IPS DF 4.7 (cell line): ENCODE results near the gene ST6GALNAC2.
"Not testable (repeated sequence)": the region's sequence is repeated elsewhere in the genome, so short reads cannot be mapped to it uniquely, and the experiment has no call there.

ENCODE experiments used
- DNase-seq: peaks from one replicate; pipeline ENCODE4 v3.0.0-alpha.2; 2013; ENCODE audit warnings: low spot score; ENCODE audit errors: extremely low read depth

ST6GALNAC2 gene

DNA sequence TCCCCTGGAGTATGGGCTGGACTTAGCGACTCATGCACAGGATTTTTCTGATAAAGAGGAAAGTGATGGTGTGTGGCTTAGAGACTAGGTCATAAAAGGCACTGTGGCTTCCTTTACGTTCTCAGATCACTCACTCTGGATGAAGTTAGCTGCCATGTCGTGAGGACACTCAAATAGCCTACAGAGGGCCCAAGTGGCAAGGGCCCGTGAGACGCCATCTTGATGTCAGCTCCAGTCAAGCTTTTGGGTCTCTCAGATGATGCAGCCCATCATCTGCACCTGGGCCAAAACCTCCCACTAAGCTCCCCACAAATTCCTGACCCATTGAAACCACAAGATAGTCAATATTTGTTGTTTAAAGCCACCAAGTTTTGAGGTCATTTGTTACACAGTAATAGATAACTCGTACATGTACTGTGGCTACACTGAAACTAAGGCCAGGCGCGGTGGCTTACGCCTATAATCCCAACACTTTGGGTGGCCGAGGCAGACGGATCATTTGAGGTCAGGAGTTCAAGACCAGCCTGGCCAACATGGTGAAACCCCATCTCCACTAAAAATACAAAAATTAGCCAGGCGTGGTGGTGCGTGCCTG, 14.7 kb downstream of the ST6GALNAC2 start:
- DNase-seq = no peak

DNA sequence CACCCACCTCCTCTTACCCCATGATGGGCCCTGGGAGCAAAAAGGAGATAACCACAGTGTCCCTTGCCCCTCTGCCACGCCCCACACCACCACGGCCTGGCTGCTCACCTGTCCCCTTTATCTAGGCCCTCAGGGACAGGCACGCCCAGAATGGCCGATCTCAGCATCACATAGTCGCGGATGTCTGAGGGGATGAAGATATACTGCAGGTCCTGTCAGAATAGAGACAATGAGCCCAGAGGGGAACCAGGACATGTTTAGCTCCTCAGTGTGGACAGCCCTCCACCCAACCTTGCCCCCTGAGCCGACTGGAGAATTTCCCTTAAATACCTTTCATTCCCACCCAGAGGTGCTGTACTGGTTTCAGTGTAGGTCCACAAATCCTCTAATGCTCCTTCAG, 15.2 kb downstream of the ST6GALNAC2 start:
- no peak for DNase-seq

DNA sequence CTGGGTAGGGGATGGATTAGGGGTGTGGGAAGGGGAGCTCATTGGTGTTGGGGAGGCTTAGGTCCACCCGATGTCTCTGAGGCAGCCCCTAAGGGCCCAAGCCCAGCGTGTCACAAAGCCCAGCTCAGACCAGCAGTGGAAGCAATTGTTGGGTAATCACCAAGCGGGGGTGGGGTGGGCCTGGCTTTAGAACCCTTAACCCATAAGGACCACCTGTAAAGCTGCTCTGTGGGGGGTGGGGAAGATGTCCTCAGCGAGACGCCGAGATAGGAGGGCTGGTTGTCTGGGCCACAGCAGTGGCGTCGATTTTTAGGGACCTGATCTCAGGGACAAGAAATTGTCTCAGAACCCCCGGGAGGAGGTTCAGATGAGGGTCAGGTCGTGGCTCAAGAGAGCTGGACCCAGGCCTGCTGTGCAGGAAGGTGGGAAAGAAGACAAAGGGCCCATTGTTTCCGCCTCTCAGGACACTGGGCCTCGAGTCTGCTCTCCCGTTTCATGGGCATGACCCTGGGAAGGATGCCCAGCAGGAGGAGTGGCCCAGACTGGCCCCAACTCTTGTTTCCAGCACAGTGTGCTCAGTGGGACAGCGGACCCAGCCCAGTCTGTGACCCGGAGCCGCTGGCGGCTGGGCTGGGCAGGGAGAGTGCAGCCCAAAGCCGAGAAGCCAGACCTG, 15.9 kb downstream of the ST6GALNAC2 start:
- no peak for DNase-seq

DNA sequence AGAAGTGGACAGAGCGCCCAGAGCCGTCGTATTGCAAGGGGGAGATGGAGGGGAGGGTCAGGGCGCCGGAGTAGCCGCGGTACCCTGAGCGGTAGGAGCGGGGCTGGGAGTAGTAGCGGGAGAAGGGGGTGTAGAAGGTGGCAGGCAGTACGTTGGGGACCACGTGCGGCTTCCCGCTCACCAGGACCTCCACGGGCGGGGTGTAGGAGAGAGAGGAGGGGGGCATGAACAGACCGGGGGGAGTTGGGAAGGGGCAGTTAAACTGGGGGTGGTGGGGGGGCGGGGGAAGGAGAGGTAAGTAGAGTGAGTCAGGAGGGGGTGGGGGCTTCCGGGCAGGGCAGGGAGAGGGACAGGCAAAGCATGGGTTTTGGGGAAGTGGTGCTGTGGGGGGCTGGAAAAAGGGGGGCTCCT, 16.8 kb downstream of the ST6GALNAC2 start:
- DNase-seq = no peak

DNA sequence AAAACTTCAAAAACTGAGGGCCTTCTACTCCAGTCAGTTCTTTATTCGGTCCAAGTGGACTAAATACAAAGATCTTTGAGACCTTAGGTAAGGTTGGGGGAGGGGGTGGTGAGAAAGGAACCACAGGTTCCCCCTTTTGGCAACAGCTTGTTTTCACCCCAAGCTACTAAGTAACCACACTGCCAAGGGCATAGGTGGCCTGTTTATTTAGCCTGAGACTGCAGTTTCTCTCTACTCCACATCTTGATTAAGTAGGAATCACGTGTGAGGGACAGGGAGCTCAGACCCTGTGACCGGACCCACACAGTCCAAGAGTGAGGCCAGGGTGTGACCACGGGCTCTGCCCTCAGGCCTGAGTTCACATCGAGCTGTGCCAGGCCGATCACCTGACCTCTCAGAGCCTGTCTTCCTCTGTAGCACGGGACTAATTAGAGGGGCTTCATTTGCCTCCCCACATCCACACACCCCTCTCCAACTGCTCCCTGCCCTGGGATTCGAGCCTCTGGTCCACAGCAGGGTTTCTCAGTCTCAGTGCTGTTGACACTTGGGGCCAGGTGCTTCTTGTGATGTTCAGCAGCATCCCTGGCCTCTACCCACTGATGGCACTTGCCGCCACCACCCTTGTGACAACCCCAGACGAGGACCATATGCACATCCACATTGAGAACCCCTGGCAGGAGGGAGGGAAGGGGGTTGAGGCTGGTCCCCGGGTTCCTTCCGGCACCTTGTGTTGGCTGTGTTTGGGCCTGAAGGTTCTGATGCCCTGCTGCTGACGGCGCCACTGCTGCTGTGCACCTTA, 17.8 kb downstream of the ST6GALNAC2 start:
- no peak for DNase-seq

DNA sequence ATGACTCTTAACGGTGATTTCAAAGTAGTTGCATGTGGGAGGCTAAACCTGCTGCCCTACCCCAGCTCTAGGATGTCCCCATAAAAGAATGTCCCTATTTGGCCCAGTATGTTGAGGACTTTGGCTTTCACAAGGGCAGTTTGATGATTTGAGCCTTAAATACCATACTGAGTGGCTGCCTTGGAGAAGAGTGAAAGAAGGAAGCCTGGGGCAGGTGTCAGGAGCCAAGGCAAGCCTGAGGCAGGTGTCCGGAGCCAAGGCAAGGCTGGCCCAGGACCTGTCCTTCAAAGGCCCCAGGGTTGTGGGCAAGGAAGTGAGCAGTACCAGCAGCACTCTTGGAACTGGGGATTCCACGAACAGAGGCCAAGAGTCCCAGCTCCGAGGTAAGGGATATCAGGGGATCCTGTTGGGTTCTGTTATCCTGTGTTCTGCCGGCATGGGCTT, 18.6 kb downstream of the ST6GALNAC2 start:
- DNase-seq = no peak

DNA sequence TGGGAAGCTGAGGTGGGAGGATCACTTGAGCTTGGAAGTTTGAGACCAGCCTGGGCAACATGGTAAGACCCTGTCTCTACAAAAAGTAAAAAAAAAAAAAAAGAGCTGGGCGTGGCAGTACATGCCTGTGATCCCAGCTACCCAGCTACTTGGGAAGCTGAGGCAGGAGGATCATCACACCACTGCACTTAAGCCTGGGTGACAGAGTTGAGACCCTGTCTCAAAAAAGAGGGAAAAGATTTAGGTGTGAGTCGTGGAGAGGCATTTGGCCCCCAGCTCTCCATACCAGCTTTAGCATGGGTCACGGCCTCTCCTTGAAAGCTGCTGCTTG, 19.1 kb downstream of the ST6GALNAC2 start:
- DNase-seq = no peak

DNA sequence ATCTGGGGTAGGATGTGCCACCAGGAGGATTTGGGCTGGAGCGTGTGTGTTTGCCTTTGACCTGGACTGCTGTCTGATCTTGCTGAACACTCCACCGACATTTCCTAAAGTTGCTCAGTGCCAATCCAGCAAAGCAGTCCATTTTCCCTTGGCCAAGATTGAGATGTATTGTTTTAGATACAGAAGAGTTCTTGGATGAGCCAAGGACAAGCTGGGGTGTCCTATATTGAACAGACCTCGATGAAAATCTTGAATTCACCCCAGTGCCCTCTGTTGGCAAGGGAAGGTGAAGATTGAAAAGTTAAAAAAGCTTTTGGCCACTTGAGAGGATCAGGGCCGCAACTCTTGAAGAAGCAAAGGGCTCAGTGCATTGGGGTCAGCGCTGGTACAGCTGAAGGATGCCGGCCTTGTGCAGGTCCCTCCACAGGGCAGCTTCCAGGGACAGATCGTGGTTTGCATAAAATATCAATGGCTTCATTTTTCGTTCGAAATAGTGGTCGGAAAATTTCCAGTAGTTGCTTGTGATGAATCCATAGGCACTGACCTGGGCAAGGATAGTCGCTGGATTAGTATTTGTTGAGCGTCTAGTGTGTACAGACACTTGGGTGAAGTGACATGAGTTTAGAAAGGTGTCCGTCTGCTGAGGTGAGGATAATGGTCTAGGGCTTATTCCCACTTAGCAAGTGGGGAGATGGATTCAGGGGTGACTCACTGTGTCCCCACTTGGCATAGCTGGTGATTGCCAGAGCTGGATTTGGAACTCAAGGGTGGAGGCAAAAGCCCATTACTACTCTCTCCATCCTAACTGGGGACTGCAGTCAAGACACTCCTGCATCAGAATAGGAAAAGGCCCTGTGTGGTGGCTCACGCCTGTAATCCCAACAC, 19.7 kb downstream of the ST6GALNAC2 start:
- no peak for DNase-seq

DNA sequence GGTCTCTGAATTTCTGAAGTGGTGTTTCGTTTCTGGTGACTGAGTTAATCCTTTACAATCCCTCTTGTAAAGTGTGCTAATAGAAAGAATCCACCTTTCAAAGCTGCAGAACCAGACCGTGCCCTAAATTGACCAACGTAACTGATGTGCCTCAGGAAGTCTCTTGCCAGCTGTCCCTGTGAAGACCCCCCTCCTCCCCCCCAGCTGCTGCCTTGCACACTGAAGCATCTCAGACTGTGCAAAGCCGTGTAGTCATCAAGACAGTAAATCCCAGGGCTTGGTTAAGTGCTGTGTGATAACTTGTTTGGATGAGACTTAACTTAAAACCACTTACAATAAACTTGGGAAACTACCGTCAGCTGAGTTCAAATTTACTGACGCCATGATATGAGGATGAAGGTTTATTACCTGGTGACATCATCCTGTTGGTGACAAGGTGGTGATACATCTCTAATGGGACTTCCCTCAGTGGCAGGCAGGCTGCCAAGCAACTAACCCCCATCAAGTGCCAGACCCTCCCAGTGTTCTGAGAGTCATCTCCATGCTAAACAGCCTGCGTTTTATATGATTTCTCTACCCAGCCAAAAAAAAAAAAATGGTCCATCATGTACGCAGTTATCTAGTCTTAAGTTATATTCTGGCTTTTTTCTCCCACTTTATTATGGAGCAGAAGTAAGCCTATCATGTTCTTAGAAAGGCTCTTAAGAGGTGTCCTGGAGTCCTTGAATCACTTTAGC, 20.5 kb downstream of the ST6GALNAC2 start:
- DNase-seq = not testable (repeated sequence)

DNA sequence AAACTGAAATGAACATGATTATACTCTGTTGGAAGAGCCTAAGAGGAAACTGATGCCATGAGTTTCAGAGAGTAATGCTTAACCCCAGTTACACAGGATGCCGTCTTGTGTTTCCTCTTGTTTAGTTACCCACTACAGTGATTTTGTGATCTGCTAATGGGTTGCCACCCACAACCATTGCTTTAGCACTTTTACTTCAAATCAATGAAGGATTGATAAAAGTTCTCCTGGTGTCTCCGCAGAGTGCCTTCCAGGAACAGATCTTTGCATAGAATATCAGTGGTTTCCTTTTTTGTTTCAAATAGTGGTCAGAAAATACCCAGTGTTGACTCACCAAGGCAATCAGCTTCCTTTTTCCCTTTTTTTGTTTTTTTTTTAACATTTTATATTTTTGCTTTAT, 22.3 kb downstream of the ST6GALNAC2 start:
- DNase-seq = not testable (repeated sequence)

DNA sequence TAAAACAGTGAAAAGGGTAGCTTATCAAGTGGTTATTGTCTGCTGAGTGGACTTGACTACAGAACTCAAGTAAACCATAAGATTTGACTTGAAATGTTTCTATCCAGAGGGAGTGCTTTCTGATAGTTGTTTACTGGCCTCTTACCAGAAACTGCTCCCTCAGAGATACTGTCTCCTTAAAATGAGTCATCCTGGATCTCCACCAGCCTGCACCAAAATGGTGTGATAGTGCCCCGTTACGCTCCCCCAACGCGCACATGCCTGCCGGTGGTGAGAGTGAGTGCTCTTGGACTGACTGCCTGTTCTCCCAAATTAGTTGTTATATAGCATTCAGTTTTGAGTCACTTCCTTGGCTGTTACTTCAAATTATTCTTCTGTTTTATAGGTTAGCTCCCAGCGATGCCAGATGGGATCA, 22.9 kb downstream of the ST6GALNAC2 start:
- DNase-seq = no peak

DNA sequence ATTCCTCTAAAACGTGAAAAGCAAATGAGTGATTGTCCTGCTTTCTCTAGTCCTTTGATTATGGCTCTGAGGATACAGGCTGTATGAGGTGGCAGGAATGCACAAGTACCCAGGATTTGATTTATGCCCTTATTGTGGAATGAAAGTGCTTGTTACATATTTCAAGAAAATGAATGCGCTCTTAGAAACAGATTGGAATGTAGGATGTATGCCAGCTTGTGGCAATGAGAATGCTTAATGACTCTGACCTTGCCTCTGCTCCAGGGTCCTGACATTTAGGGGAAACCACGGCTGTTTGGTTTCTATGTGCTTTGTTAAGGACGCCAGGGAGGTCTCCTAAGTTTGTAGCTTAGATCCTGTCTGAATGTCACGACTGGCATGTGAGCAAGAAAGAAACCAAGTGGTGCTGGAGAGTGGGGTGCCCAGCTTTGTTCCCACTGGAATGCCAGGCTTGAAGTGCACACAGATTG, 23.8 kb downstream of the ST6GALNAC2 start:
- DNase-seq = no peak

DNA sequence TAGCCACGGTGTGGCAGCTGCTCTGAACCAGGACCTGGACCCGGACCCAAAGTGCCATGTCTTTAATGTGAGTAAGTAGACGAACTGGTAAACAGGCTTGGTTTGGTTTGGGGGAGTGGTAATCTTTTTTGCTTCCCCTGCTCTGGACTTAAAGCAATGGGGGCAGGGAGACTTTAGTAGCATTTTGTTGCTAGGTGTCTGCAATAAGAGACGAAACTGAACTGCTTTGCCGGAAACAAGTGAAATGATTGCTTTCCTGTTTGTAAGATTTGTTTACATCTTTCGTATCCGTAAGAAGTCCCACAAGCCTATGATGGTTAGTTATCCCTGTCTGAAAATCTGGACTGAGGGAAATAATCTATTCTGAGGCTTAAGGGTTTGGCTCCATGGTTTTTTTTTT, 24.3 kb downstream of the ST6GALNAC2 start:
- no peak for DNase-seq

DNA sequence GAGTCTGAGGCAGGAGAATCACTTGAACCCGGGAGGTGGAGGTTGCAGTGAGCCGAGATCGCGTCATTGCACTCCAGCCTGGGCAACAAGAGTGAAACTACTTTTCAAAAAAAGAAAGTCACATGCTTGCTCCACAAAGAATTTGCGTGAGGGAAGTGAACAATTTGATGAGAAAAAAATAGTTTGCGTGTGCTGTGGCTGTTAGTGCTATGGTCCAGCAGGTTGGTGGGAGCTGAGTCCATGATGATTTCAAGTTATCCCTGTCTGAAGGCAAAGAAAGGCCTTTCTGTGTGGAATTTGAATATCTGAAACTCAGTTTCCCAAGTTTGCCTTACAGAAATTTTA, 24.8 kb downstream of the ST6GALNAC2 start:
- no peak for DNase-seq

DNA sequence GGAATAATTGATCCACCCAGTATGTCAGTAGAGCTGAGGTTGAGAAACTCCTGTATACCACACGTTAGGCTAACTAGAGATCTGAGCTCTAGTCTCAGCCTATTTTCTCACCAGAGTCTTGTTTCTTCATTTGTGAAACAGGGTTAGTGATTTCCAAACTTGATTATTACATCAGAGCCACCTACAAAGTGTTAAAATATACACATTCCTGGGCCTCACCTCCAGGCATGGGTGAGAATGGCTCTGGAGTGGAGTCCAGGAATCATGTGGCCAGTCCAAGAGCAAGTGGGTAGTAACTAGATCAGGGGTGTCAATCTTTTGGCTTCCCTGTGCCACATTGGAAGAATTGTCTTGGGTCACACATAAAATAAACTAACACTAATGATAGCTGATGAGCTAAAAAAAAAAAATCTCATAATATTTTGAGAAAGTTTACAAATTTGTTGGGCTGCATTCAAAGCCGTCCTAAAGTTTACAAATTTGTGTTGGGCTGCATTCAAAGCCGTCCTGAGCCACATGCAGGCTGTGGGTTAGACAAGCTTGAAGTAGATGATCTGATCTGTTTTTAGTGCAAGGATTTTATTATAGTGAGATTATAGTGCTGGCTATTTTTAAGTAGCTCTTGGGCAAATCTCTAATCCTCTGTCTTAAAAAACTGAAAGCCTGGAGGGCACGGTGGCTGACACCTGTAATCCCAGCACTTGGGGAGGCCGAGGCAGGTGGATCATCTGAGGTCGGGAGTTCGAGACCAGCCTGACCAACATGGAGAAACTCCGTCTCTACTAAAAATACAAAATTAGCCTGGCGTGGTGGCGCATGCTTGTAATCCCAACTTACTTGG, 25.4 kb downstream of the ST6GALNAC2 start:
- no peak for DNase-seq

DNA sequence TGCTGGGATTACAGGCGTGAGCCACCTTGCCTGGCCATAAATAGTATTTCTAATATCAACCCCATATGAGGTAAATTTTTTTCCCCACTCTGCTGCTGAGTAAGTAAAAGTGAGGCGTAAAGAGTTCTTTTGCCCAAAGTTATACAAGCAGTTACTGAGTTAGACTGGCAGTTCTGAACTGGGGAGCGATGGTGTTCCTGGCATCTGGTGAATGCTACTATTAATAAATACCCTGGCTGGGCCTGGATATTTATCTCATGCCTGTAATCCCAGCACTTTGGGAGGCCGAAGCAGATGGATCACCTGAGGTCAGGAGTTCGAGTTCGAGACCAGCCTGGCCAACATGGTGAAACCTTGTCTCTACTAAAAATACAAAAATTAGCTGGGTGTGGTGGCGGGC, 26.2 kb downstream of the ST6GALNAC2 start:
- not testable (repeated sequence) for DNase-seq

DNA sequence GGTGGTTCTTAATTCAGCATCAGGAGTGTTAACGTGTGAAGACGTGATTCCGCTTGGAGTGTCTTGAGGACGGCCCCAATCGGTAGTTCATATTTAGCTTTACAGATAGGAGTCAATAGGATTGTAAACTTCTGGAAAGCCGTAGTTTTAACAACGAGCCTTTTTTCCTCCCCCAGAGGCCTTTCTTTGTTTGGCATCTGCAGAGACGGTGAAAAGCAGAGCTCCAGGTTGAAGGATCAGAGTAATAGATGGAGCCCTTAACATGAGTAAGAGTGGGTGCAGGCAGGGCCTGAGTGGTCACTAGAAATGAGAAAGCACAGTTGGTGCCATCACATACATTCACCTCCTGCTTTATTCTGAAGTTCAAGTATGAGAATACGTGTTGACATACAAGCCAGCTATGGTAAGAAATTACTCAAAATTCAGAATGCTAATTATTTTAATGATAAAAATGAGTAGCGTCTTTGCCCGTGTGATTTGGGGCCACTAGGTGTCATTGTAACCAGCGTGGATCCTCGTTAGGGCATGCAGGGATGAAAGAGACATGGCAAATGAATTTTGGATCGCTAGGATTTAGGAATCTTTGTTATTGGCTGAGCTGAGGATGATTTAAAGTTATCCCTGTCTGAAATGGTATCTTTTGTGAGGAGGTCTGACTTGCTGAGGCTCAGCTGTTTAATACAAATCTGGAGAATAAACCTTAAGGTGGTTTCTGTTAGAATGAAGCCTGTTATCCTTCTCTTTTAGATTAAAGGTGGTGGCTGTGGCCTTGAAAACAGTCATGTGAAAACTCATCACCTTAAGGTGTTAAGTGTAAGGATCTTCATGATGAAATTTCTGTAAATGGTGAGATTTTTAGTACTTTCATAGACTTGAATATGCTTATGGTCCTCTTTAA, 27.2 kb downstream of the ST6GALNAC2 start:
- DNase-seq = no peak

DNA sequence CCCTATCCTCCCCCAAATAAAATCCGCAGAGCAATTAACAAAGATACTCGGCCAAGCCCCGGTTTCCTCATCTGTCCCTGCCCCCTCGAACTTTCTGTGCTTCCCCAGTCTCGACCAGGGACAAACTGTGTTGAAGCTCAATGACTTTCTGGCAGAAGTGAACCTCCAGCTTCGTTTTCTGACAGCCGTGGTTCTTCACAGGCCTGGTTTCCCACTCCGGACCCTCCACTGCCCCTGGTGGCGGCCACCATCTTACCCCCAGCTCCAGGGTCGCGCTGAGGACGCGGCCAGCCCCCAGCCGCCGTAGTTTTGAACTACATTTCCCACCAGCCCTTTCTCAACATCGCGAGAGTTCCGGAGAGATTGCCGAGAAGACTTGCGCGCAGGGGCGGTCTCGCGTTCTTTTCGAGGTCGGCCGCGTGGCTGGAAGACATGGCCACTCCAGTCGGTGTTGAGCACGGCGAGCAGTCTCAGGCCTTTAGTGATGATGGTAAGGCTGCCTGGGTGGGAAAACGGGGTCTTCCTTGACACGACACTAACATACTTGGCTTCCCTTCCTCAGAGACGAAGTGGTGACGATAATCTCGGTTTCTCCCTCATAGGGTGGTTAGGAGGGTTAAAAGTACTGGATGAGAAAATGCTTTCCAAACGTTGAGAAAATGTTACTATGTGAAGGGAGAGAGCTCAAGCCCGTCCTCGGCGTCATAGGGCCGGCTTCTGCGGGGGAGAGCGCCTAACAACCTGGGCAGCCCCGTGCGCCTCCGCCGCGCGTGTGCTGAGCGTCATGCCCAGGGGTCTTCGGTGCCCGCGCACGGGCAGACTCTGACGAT, 28.1 kb downstream of the ST6GALNAC2 start:
- peak; percentile 86 for DNase-seq
